Osteoblast (primary cell): Measurements from ENCODE around the gene RNFT2. TPM values are rescaled to one million over a fixed set of nuclear protein-coding genes. Genes with fewer than 3 reads are reported as not detected.

Experiments used
- DNase-seq: peaks from one replicate; pipeline ENCODE4 v3.0.0; 2011; ENCODE audit warnings: low spot score, mixed read lengths; ENCODE audit not compliant: insufficient read length; ENCODE audit errors: missing footprints
- H2AFZ ChIP-seq: 2 replicates; pipeline ENCODE4 v1.6.0; 2011; ENCODE audit warnings: mild to moderate bottlenecking, low read length
- H3K27ac ChIP-seq: 2 replicates; pipeline ENCODE4 v1.5.1; 2011; ENCODE audit warnings: mild to moderate bottlenecking, low read depth, low read length, moderate library complexity
- H3K27me3 ChIP-seq: 2 replicates; pipeline ENCODE4 v1.6.0; 2012; ENCODE audit warnings: mild to moderate bottlenecking, control low read depth, inconsistent platforms, low read length, moderate library complexity; ENCODE audit not compliant: insufficient read depth
- H3K36me3 ChIP-seq: 2 replicates; pipeline ENCODE4 v1.5.1; 2011; ENCODE audit warnings: mild to moderate bottlenecking, low read length, control low read depth, moderate library complexity; ENCODE audit not compliant: insufficient read depth
- H3K4me1 ChIP-seq: 2 replicates; pipeline ENCODE4 v1.5.1; 2011; ENCODE audit warnings: mild to moderate bottlenecking, low read length, control low read depth, moderate library complexity; ENCODE audit not compliant: insufficient read depth
- H3K4me2 ChIP-seq: 2 replicates; pipeline ENCODE4 v1.6.0; 2011; ENCODE audit warnings: mild to moderate bottlenecking, low read length; ENCODE audit not compliant: insufficient read depth
- H3K4me3 ChIP-seq: fragments of 200-600 bp; sonication (generic); 3 replicates; pipeline ENCODE4 v1.5.1; 2012; ENCODE audit warnings: mild to moderate bottlenecking, low read length, inconsistent platforms; ENCODE audit not compliant: insufficient read depth
- H3K79me2 ChIP-seq: 2 replicates; pipeline ENCODE4 v1.6.0; 2012; ENCODE audit warnings: mild to moderate bottlenecking, low read length, control low read depth, inconsistent platforms; ENCODE audit not compliant: insufficient read depth
- H3K9me3 ChIP-seq: 2 replicates; pipeline ENCODE4 v1.5.1; 2011; ENCODE audit warnings: low read depth, low read length, control low read depth
- H4K20me1 ChIP-seq: 2 replicates; pipeline ENCODE4 v1.6.0; 2012; ENCODE audit warnings: mild to moderate bottlenecking, low read length, control low read depth; ENCODE audit not compliant: insufficient read depth
- total RNA-seq: library from RNA; depleted of rRNA; stranded (reverse); fragments of >200 nt; gene quantifications from 2 replicates; pipeline ENCODE4 v1.2.3, GENCODE V29; 2012
- TF ChIP-seq, protein P1 (sequence below): IDR thresholded peaks from 2 replicates; pipeline ENCODE4 v1.5.1; 2011; ENCODE audit warnings: mild to moderate bottlenecking, low read depth, low read length, moderate library complexity; ENCODE audit errors: extremely low read depth

Gene RNFT2
- total RNA-seq, 1 donor: 3.3 TPM

GRCh38 chr12:116717466-116718437 lies 20.4 kb upstream of the RNFT2 start:
- H3K27ac ChIP-seq: no peak overlapping the region
- H3K4me2 ChIP-seq: no peak overlapping the region

GRCh38 chr12:116718655-116719454 lies 19.3 kb upstream of the RNFT2 start:
- H3K79me2 ChIP-seq: peaks cover 39% of the 10 kb centered on the region
- peak overlapping the region; percentile 11 for H3K4me2 ChIP-seq
- no peaks in the 10 kb centered on the region for H3K9me3 ChIP-seq
- peaks cover 5% of the 10 kb centered on the region for H4K20me1 ChIP-seq
- no peak overlapping the region for H3K27ac ChIP-seq
- peaks cover 23% of the 10 kb centered on the region for H3K4me1 ChIP-seq
- DNase-seq: peak; percentile 68
- H3K27me3 ChIP-seq: no peaks in the 10 kb centered on the region
- H3K4me3 ChIP-seq: no peak overlapping the region
- H2AFZ ChIP-seq: no peak overlapping the region
- peaks cover 19% of the 10 kb centered on the region for H3K36me3 ChIP-seq
- TF ChIP-seq, protein P1, sequence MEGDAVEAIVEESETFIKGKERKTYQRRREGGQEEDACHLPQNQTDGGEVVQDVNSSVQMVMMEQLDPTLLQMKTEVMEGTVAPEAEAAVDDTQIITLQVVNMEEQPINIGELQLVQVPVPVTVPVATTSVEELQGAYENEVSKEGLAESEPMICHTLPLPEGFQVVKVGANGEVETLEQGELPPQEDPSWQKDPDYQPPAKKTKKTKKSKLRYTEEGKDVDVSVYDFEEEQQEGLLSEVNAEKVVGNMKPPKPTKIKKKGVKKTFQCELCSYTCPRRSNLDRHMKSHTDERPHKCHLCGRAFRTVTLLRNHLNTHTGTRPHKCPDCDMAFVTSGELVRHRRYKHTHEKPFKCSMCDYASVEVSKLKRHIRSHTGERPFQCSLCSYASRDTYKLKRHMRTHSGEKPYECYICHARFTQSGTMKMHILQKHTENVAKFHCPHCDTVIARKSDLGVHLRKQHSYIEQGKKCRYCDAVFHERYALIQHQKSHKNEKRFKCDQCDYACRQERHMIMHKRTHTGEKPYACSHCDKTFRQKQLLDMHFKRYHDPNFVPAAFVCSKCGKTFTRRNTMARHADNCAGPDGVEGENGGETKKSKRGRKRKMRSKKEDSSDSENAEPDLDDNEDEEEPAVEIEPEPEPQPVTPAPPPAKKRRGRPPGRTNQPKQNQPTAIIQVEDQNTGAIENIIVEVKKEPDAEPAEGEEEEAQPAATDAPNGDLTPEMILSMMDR: no peak

More at GRCh38 chr12:116717466-116718437, 20.4 kb upstream of the RNFT2 start:
- Histone ChIP-seq H3K79me2 (peaks cover 31% of the 10 kb centered on the region), H3K9me3 (no peaks in the 10 kb centered on the region), H4K20me1 (peaks cover 5% of the 10 kb centered on the region), H3K36me3 (peaks cover 19% of the 10 kb centered on the region), H3K4me1 (peaks cover 23% of the 10 kb centered on the region), H3K4me3 (no peak overlapping the region), H2AFZ (no peak overlapping the region), H3K27me3 (no peaks in the 10 kb centered on the region)
- TF ChIP-seq, protein P1: no peak
- DNase-seq: no peak

- Histone ChIP-seq H3K27me3 (no peaks in the 10 kb centered on the region), H3K36me3 (peaks cover 19% of the 10 kb centered on the region), H2AFZ (no peak overlapping the region), H3K4me2 (no peak overlapping the region), H3K79me2 (peaks cover 43% of the 10 kb centered on the region), H3K27ac (no peak overlapping the region), H4K20me1 (peaks cover 5% of the 10 kb centered on the region), H3K9me3 (no peaks in the 10 kb centered on the region), H3K4me1 (peaks cover 18% of the 10 kb centered on the region), H3K4me3 (no peak overlapping the region)
- no peak for DNase-seq
- TF ChIP-seq, protein P1: no peak
These were observed 18.2 kb upstream of the RNFT2 start for GRCh38 chr12:116719731-116720528.
